GOT3 (cell line): ENCODE measurements around the gene FBXO33.
"Not testable (repeated sequence)": the region's sequence is repeated elsewhere in the genome, so short reads cannot be mapped to it uniquely, and the experiment has no call there.

ENCODE experiments used
- DNase-seq: peaks from one replicate; lab custom pipeline; 2025; ENCODE audit warnings: mixed read lengths; lab: John Stamatoyannopoulos, UW

The FBXO33 gene

DNA sequence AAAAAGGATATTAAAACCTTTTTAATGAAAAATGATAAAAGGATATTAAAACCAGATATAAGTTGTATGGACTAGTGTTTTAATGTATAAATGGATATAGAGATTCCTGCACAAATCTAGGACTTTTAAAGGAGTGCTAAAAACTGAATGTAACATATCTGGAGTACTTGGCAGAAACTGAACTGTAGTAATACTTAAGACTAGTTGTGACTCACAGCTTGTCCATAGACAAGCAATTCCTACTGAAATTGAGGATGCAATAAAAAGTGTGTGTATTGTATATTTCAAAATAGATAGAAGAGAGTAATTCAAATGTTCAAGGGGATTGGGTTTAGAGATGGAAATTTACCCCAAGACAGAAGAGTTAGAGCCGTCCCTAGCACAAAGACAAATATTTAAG lies 59.6 kb downstream of the FBXO33 start:
- no peak for DNase-seq

DNA sequence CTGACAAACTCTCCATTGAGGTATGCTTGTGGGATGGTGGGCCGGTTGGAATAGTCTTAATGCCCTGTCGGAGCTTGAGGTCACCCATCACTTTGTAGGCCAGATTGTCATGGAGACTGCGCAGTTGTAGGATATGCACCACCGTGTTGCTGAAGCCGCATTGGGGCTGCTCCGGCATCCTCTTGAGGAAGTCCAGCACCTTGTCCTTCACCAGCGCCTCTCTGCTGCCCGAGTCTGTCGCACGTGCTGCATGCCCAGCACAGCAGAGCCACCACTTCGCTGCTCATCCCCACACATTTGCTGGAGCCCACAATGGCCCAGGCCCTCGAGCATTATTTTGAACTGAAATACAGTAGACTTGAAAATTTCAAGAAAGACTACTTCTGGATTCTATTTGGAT lies 61.8 kb downstream of the FBXO33 start:
- no peak for DNase-seq

DNA sequence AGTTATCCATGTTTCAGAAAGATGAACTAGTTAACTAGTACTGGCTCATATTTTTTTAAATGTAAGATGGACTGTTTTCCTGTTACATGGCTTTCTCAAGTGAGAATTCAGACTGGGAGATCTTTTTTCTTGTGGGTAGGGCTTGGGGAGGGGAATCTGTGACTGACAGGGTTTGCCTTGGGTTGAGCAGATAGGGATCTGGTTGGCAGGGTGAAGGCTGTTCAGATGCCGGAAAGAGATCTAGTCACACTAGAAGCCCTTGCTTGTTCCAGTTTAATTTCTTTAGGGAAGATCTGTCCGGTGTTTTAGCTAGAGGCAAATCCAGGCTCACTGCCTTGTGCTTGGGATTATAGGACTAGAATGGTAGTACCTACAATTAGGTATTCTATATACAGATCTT lies 63.2 kb downstream of the FBXO33 start:
- DNase-seq, result no peak

- no peak for DNase-seq
Measured at GRCh38 chr14:39368261-39368959, 63.8 kb downstream of the FBXO33 start.

GRCh38 chr14:39367387-39367751 lies 64.9 kb downstream of the FBXO33 start:
- no peak for DNase-seq

GRCh38 chr14:39366460-39367386 lies 65.5 kb downstream of the FBXO33 start:
- DNase-seq, result no peak

GRCh38 chr14:39365354-39365753 lies 66.9 kb downstream of the FBXO33 start:
- DNase-seq, result no peak

GRCh38 chr14:39364509-39364908 lies 67.7 kb downstream of the FBXO33 start:
- no peak for DNase-seq

DNA sequence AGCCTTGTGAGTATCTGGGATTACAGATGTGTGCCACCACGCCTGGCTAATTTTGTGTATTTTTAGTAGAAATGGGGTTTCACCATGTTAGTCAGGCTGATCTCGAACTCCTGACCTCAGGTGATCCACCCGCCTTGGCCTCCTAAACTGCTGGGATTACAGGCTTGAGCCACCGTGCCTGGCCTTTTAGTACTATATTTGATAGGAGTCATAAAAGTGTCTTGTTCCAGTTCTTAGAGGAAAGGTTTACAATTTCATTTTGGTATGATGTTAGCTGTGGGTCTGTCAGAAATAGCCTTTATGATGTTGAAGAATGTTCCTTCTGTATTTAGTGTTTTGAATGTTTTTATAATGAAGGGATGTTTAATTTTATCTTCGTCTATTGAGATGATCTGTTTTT lies 70.7 kb downstream of the FBXO33 start:
- DNase-seq, result not testable (repeated sequence)

DNA sequence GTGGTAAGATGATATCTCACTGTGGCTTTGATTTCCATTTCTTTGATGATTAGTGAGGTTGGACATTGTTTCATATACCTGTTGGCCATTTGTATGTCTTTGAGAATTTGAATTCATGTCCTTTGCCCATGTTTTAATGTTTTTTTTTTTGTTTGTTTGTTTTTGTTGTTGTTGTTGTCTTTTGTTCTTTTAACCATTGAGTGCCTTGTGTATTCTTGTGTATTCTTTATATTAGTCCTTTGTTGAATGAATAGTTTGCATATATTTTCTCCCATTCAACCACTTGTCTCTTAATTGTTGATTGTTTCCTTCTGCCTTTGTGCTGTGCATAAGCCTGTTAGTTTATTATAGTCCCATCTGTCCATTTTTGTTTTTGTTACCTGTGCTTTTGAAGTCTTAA lies 71.9 kb downstream of the FBXO33 start:
- DNase-seq, result no peak

GRCh38 chr14:39359069-39359468 lies 73.2 kb downstream of the FBXO33 start:
- DNase-seq, result not testable (repeated sequence)

- no peak for DNase-seq
Measured at GRCh38 chr14:39351708-39352107, 80.5 kb downstream of the FBXO33 start.

DNA sequence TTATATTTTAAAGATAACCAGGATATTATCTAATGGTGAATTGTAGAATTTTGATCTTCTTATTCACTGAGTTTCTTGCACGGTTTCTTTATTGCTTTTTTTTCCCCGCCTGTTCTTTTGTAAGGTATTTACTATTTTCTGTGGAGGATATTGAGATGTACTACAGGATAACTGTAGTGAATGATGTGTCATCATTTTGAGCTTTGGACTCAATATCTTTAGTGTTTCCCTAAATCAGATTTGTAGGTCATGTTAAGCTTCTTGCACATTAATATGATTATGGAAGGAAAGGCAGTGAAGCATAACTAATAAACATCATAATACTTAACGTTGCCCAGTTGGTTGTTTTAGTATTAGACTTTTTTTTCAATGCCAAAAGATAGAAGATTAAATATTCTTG lies 81.4 kb downstream of the FBXO33 start:
- no peak for DNase-seq
